GM19025 (cell line): ENCODE measurements around the gene DISC1.

Experiments used
- ATAC-seq: cut with Tn5 transposase; IDR thresholded peaks from one replicate; pipeline ENCODE4 v1.9.1; 2021; ENCODE audit warnings: mild to moderate bottlenecking, low read depth, moderate library complexity; ENCODE audit not compliant: unreplicated experiment

The DISC1 gene

DNA sequence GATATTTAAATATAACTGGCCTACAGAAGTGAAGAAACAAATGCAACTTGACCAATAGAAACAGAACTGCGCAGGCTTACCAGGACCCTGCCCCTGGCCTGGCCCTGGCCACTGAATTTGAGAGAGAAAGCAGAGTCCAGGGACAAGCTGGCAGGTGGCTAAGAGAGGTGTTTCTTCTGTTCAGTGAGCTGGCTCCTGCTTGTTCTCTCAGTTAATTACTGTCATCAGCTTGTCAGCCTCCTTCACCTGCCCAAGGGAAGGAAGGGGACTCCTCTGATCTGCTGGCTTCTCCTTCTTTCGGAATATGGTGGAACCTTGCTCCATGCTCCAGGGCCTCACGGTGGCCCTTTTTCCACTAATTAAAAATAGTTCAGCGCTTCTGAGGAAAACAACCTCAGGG, 388.4 kb downstream of the DISC1 start:
- ATAC-seq: no peak

DNA sequence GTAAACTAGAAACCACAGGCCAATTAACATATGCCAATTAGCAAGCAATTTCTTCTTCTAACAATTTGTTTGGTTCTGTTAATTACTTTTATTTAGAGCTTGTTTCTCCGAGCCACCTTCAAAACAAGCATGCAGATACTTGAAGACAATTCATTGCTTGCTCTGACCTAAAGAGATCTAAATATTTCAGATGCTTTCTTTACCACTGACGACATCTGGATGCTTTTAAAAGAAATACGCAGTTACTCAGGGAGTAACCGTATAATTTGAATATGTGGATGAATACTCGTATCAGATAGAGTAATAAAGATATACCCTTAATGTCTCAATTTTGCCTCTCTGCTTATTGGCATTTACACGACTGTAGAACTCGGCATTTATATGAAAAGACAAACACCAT, 390.0 kb downstream of the DISC1 start:
- ATAC-seq: no peak

DNA sequence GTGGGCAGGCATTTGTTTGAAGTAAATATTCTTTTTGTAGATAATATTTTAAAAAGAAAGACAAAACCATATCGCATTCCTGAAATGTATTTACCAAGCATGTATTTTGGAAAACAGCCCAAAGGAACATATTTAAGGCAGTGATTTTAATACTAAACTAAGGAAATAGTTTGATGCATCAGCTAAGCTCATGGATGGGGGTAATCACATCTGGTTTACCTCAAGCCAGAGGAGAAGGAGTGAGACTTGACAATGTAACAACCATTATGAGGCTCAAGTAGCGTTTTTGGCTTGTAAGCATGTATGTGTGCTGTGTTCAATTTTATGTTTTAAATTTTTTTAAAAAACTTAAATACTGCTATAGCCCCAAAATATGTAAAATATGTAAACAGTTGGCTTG, 390.5 kb downstream of the DISC1 start:
- no peak for ATAC-seq

DNA sequence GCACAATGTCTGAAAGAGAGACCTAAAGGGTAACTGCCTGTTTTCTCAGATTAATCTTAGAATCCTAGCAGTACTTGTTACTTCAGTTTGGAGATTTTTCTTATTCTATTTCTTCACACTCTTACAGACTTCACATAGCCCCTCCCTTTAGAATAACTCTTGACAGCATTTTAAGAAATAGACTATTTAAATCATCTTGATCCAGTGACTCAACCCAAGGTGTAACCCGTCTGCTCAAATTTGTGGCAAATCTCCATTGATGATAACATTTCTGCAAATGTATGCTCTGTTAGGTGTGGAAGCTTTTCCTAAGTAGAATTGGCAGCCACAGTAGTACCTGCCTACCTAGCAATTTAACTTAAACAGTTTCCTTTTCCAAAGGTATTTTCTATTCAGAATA, 391.2 kb downstream of the DISC1 start:
- no peak for ATAC-seq

DNA sequence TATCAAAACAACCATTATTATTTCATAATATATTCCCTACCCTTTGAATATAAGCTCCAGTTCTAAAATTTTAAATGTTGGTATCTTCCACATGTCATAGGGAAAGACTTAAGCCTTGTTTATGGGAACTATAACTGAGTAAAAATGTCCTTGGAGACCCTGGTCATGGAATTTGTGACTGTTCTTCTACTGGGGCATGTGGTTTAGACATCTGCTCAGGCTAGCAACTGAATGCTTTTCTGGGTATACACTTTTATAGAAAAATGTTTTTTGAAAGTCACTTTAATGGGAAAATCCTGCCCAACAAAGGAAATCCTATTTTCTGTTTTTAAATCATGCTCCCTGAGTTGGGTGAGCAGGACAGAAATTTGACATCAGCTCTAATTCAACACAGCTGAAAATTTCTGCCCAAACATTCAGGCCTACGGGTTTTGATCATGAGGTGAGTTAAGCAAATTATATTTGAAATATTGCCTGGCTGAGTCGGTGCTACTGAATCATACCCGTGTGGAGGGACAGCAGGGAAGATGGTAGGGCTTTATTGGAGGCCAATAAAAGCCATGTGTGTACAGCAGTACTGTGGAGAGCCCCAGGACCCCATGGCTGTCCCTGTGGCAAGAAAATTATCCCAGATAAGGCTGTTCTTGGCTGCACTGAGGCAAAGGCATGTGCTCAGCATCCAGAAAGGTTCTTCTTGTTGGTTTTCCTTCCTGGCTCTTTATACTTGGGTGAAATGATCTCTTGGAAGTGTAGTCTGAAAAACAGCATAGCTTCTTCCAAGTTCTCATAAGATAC, 391.8 kb downstream of the DISC1 start:
- no peak for ATAC-seq

DNA sequence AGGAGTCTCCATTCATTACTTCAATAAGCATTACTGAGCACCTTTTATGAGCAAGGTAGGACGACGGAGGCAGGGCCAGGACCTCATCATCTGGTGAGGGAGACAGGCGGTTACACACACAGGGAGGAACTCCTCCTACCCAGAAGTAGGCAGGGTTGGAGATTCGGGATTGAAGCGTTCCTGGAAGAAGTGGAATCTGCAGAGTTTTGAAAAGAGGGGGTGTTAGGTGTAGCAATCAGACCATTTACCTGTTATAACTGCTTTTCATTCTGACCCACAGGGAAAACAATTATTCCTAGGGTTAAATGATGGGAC, 392.4 kb downstream of the DISC1 start:
- no peak for ATAC-seq

DNA sequence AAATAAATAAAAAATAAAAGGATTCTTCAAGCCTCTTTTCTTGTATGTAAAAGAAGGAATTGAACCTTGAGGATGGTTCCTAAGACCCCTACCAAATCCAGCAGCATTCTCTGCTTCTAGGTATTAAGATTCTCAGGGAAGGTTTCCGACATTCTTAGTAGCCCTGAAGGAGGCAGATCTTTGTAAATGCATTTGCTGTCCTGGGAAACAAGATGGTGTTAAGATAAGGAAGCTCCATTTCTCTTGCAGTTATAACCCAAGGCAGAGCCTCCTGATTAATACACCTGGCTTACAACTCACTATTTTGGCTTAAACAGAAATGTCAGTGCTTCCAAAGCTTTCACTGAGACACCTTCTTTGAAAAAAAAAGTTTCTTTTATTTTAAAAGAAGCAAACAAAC, 393.8 kb downstream of the DISC1 start:
- no peak for ATAC-seq

DNA sequence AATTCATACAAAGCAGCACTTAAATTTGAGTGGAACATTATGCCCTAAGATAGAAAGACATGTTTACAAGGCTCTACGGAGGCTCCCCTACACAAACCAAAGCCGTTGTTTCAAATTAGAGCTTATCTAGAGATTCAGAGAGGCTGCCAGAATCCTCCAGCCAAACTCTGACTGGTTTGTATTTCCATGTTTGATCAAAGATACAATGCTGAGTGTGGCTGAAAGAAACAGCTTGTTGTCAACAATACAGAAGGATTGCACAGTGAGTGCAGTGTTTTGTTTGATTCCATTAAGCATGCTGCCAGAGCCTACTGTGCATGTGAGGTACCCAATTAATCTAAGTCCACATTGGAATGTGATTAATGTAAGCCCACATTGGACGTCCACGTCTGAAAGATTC, 402.7 kb downstream of the DISC1 start:
- no peak for ATAC-seq

DNA sequence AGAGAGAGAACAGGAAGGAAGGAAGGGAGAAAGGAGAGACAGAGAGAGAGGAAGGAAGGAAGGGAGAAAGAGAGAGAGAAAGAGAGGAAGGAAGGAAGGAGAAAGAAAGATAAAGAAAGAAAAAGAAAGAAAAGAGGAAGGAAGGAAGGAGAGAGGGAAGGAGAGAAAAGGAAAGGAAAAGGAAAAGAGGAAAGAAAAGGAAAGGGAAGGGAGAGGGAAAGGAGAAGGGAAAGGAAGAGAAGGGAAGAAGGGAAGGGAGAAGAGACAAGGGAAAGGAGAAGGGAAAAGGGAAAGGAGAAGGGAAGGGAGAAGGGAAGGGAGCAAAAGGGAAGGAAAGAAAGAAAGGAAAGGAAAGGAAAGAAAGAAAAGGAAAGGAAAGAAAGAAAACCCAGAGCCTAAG, 404.6 kb downstream of the DISC1 start:
- ATAC-seq: no peak

DNA sequence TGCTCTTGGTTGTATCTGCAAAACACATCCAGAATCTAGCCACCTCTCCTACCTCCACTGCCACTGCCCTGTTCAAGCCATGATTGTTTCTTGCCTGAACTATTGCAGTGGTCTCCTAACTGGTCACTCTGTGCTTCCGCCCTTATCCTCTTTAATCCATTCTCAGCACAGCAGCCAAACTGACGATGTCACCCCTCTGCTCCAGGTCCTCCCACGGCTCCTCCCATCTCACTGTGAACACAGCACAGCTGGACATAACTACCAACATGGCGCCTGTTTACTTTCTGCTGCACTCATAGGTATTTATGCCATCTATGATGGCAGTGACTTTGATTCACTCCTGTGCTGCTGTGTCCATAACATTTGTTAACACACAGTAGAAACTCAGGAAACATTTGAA, 406.7 kb downstream of the DISC1 start:
- ATAC-seq: no peak

DNA sequence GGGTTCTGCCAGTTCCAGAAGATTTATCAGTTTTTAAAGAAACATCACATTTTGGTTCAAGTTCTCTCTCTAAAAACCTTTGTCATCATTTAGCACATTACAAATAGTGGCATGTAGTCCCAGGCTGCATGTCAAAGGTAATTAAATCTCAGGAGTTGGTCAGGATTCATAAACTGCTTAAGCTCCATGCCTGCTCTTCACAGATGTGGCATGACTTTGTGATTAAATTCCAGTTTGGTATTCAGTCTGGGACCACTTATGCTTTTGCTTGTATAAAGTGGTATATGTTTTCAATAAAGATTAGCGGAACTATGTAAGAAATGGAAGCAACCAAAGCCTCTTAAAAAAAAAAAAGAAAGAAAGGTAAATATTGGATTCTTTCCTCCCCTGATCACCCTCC, 408.0 kb downstream of the DISC1 start:
- no peak for ATAC-seq

DNA sequence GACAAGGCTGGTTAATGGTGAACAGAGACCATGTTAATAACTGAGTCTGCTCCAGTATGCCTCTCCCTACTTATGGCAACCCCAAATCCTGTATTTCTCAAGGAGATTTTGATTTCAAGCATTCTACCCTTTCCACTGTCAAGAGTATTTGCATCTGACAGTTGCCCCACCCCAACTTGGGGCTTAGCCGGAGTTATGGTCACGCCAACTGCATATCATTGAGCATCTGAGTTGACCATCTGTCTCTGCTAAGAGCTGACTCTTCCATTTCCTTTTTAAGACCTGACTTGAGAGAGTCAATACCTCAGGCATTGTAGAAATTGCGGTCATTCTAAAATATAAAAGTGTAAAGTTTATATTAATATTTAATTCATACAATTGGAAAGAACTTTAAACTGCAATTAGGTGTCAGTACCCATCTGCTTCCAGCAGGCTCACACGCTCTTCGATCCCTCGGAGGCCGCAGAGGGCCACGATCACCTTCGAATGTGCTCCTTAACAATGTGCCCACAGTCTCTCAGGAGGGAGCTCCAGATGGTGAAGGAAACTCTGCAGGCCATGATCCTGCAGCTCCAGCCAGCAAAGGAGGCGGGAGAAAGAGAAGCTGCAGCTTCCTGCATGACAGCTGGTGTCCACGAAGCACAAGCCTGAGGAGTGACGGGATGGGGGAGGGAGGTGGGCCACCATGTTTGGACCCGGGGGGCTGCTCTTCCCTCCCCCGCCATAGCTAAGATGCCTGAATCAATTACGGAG, 409.8 kb downstream of the DISC1 start:
- ATAC-seq: no peak

DNA sequence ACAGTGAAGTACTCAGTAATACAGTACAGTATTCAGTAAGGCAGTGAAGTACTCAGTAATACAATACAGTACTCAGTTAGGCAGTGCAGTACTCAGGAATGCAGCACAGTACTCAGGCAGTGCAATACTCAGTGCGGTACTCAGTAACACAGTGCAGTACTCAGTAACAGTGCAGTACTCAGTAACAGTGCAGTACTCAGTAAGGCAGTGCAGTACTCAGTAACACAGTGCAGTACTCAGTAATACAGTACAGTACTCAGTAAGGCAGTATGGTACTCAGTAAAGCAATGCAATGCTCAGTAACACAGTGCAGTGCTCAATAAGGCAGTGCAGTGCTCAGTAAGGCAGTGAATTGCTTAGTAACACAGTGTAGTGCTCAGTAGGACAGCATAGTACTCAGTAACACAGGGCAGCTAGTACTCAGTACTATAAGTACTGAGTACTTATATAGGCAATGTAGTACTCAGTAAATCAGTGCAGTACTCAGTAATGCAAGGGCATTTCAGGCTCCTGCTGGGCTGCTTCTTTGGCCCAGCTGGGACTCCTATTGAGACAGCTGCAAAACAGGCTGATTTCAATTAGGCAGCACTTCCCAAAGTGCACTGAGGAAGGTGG, 411.3 kb downstream of the DISC1 start:
- no peak for ATAC-seq

DNA sequence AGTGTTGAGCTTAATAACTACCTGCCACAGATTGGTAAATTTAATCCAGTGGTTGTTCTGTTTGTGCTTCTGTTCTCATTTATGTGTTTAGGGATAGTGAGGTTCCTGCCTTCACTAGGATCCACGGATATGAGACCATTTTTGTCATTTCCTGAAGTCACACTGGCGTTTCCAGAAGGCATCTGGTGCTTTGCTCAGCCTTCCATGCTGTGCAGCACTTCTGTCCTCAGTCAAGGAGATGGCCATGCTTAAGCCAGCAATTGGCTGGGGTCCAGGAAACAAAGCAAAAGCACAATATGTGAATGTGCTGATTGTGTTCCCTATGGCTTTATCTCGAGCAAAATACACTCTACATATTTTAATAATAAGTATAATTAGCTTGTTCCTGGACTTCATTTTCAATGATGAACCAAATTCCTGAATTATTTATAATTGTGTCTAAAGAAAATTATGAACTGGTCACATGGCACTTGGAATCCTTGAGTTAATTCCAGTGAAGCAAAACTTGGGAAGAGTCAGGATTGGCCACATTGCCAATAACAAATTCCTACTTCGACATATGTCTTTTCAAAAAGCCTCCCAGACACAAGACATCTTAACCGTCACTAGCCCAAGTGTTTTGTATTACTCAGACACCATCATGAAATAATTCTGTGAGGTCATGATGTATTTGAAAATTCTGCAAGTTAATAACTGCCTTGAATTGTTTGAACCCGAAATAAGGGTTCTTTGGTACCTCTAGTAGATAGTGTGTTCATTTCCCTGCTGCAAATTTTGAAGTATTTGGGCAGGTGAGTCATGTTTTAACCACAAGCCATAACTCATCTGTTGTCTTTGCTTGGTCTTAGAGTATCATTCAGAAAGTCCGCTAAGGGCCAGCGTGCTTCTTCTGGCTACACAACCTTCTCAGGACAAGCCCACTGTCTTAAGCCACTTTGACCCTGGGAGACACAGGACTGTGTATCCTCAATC, 412.4 kb downstream of the DISC1 start:
- ATAC-seq: no peak

DNA sequence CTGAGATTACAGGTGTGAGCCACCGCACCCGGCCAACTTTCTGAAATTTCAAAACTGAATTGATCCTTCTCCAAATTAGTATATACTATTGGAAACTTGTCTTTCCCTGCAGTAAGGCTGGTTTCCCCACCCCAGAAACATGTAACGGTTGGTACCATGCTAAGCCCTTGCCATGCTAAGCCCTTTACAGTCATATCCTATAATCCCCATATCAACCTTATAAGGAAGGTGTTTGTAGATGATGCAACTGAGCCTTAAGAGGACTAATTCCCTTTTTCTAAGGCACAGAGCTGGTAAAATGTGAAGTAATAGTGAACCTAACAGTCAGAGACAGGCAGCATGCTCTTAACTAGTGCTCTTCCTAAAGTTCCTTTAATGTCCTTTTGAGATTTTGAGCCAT, 413.7 kb downstream of the DISC1 start:
- no peak for ATAC-seq

DNA sequence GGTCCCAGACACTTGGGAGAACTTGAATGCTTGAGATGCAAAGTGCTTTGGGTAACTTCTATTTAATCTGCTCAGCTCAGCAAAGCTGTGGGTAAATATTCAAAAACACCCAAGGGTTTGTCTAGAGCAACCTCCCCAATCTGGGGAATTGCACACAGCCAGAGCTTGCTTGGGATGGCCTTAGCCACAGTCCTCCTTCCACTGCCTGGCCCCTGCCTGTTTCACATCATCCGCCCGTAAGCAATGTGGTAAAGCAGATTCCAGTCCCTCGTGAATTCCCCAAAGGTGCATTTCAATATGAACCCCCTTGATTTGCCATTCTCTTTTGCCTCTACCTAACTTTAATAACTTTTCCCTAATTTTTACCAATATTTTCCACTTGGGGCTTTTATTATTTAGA, 418.1 kb downstream of the DISC1 start:
- ATAC-seq: no peak

DNA sequence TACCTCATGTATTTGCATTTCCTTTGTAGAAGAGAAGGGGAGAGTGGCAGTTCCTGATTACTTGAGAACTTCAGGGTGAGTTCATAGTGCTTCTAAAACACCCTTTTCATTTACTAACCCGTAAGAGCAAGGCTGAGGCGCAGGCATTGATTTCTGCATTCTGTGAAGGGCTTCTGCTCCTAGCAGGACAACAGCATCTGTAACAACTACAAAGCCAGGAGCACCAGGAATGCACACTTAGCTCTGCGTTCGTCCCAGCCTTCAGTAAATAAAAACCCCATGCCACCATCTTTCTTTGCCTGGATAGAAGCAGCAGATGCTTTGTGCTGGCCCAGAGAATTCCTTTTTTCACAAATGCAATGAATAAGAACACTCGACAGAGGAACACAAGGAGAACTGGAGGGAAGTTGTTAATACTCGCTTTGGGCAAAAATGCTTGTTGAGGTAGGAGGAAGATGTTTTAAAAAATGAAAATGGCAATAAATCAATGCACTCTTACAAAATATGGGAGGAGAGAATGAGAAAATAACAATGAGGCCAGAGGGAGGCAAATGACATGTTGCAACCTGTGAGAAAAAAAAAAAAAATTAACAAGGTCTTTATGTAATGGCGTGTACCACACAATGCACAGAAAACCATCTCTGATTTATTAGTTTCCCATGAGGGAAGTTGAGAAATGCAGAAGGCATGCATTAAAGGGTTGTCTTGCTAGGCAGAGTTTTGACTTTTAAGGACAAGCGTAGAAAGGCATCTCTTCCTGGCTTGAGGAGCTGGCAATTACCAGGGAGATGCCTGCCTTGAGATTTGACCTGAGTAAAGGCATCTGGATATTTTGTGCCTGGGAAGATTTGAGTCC, 418.8 kb downstream of the DISC1 start:
- ATAC-seq: no peak

DNA sequence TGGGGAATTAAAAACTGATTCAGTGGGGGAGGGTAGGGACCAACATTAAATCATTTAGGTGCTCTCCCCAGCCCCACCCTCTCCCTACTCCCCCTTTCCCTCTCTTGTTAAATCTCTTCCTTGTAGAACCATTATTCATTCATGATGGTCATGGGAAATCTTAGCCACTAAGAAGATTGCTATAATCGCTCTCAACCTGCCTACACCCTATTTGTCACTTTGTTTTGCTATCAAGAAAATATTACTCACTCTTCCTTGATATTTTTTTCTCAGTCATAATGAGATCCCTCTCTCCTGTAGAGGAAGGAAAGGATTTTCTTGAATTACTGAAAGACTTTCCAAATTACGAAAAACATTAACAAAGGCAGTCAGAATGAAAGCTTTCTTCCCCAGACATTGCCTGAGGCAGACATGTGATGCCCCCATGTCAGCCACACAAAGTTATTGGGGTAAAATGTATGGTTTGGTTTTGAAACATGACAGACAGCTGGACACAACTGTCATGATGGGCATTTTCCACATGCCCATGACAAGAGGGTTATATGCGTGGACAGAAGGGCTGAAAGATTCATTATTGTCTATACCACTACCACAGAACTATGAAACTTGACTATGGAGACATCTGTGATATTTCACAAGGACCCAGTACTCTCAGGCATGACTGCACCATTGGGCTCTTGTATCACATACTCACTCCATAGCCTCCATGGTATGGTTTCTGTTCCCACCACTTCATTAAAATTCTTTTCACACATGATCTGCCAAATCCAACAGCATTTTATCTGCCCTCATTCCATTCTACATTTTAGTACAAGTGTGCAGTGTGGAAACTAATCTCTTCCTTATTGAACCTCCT, 420.1 kb downstream of the DISC1 start:
- ATAC-seq: no peak

DNA sequence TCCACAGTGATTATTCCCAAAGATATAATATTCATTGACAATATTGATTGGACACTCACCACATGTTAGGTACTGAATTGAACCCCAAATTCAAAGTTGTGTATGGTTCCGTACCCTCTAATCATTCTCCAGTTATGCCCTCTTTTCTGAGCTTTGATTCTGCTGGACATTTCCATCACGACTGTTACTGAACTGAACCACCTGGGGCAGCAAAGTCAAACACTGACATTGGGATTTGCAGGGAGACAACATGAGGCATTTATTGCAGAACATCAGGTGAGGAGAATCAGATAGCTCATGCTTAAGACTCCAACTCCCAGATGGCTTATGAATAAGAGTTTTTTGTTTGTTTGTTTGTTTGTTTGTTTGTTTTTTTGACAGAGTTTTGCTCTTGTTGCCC, 420.9 kb downstream of the DISC1 start:
- no peak for ATAC-seq
